GM23338 (cell line): Measurements from ENCODE around the gene TEKTIP1.

Source experiments
- JUNB ChIP-seq: IDR thresholded peaks from one replicate; pipeline ENCODE4 v1.6.1; 2016; ENCODE audit warnings: antibody characterized with exemption; ENCODE audit not compliant: unreplicated experiment
- POLR2AphosphoS5 ChIP-seq: IDR thresholded peaks from 2 replicates; pipeline ENCODE4 v1.6.1; 2016; ENCODE audit warnings: antibody characterized with exemption, low read depth
- REST ChIP-seq: IDR thresholded peaks from one replicate; pipeline ENCODE4 v1.6.1; 2018; ENCODE audit warnings: antibody characterized with exemption; ENCODE audit not compliant: unreplicated experiment
- STAT1 ChIP-seq: IDR thresholded peaks from one replicate; pipeline ENCODE4 v1.6.1; 2016; ENCODE audit warnings: antibody characterized with exemption; ENCODE audit not compliant: unreplicated experiment
- ZNF114 ChIP-seq: fragments of 250-450 bp; sonication (Bioruptor Pico); IDR thresholded peaks from 2 replicates; pipeline ENCODE4 v1.5.0; 2020; ENCODE audit warnings: mild to moderate bottlenecking, moderate library complexity
- TF ChIP-seq, protein P1 (sequence below), 2 experiments: fragments of 200-600 bp in 1 of 2; sonication (generic) in 1 of 2; conservative IDR thresholded peaks; 2 replicates each; pipeline versions ENCODE4 v1.5.1 to v1.6.1; 2016 to 2017; ENCODE audit warnings: antibody characterized with exemption in 2 of 2, low read depth in 2 of 2, mild to moderate bottlenecking in 2 of 2, moderate library complexity in 1 of 2

GRCh38 chr19:3545669-3546034, 6.7 kb downstream of the TEKTIP1 start:
- TF ChIP-seq JUNB (no peak), STAT1 (no peak), POLR2AphosphoS5 (no peak), REST (no peak), ZNF114 (no peak)
- TF ChIP-seq, protein P1, sequence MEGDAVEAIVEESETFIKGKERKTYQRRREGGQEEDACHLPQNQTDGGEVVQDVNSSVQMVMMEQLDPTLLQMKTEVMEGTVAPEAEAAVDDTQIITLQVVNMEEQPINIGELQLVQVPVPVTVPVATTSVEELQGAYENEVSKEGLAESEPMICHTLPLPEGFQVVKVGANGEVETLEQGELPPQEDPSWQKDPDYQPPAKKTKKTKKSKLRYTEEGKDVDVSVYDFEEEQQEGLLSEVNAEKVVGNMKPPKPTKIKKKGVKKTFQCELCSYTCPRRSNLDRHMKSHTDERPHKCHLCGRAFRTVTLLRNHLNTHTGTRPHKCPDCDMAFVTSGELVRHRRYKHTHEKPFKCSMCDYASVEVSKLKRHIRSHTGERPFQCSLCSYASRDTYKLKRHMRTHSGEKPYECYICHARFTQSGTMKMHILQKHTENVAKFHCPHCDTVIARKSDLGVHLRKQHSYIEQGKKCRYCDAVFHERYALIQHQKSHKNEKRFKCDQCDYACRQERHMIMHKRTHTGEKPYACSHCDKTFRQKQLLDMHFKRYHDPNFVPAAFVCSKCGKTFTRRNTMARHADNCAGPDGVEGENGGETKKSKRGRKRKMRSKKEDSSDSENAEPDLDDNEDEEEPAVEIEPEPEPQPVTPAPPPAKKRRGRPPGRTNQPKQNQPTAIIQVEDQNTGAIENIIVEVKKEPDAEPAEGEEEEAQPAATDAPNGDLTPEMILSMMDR (conservative IDR thresholded peaks at IDR 0.05; ENCODE audit: low read depth in 2 of 2) = no peak
